CMK (cell line): ENCODE results near the gene TRAP1.

Experiments used
- DNase-seq: peaks from one replicate; pipeline ENCODE4 v3.0.0-alpha.2; 2010; ENCODE audit warnings: low read depth

TRAP1 gene

DNA sequence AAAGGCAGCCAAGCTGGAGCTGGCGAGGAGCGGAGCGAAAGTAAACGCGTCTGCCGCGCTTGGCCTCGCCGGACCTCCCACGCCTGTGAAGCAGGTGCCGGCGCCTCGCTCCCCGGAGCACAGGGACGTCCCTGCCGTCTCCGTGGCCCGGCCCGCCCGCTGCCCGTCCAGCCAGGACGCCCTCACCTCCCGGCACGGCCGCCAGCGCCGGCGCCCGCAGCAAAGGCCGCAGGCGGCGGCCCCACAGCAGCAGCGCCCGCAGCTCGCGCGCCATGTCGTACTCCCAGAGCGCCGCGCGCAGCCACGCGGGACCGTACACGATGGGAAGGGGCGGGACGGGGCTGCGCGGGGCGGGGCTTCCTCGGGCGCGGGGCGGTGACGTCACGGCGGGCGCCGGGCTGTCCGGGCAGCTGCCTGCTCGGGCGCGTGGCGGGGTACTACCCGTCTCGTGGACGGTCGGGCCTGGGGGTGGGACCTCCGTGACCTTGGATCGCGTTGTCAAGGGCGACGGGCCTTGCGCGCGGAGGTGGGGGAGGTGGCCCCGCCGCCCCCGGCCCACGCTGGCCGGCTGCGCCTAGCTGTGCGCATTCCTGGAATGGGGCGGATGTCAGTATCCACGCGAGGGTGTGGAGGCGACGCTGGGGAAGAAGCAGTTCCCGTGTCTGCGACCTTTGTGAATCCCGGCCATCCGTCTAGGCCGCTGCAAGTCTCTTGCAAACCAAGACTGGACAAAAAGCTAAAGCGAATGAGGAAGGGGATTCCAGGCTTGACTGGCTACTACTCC lies at the start of gene TRAP1:
TRAP1 (minus strand) TSS at position 290 of the 784 bp plus-strand sequence; CDS start at position 274, 16 bp downstream.
- peak; percentile 81 for DNase-seq

DNA sequence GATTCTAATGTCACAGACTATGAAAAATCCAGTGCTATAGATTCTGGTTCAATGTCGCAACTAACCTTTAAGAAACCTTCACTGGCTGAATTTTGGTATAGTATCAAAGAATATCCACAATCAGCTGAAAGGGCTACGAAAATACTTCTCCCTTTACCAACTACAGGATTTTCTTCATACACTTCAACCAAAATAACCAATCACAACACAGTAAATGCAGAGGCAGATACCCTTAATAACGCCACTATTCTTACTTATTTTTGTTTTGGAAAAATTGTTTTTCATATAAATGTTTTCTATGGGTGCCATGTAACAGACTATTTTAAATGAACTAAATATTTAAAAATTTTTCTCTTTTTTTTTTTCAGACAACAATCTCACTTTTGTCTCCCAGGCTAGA lies 48.9 kb upstream of the TRAP1 start:
- DNase-seq: no peak

- DNase-seq: no peak
These were observed 47.1 kb upstream of the TRAP1 start for GRCh38 chr16:3764409-3764808.

DNA sequence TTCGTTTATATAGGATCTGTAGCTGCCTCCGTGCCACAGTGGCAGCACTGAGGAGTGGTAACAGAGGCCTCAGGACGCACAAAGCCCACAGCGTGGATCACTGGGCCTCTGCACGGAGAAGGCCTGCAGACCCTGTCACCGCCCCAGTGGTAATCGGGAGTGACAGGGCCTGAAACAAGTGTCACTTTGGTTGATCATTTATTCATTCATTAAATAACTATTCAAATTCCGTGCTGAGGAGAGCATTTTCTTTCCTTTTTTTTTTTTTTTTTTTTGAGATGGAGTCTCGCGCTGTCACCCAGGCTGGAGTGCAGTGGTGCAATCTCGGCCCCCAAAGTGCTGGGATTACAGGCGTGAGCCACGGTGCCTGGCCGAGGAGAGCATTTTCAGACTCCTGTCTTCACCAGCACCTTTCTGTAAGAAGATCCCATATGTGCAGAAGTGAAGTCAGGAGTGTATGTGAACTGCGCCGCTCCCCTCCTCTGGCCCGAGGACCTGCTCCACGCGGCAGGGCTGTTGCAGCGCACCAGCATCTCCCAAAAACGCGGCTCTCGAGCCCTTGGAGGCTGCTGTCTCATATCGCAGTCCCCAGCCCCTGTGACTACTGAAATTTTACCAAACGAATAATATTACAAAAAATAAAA lies 44.9 kb upstream of the TRAP1 start:
- DNase-seq: no peak

DNA sequence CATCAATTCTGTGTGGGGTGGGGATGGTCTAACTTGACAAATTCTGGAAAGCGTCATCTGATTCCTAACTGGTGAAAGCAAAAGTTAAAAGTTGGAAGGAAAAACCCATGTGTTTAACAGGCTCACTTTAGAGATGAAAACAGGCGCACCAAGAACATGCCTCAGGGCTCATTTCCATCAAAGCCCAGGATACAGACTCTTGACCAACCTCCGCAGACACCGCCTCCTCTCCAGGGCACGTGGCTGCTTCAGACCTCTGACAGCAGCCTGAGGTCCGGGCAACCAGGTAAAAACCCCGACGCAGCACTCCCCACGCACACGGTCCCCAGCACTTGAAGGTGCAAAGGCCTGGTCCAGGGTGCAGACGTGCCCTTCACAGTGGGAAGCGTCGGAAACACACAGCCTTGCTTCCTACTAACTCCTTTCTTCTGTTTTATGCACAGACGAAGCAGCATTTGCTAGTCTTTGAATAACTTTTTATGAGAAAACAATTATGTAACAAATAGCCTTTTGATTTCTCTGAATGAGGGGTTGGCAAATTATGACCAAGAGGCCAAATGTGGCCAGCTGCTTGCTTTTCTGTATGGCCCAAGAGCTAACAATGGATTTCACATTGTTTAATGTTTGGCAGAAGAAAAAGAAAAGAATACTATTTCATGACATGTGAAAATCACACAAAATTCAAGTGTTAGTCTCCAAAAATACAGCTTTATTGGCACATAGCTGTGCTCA lies 44.2 kb upstream of the TRAP1 start:
- DNase-seq: no peak

- DNase-seq: no peak
These were observed 43.2 kb upstream of the TRAP1 start for GRCh38 chr16:3760518-3760917.

DNA sequence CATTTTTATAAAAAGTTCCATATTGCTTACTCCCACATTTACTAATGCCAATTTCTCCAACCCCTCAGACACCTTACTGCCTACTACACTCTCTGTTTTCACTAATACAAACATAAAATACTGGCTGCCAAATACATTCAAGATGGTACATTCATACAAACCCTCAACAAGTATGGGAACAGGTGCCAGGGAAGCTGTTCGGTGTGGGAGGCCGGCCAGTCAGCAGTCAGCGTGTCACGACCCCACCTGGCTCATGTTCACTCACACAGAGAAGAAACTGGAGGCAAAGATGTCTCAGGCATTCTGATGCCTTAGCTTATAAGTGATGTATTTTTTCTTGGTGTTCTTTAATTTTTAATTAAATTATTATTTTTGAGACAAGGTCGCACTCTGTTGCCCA lies 42.4 kb upstream of the TRAP1 start:
- DNase-seq: no peak

DNA sequence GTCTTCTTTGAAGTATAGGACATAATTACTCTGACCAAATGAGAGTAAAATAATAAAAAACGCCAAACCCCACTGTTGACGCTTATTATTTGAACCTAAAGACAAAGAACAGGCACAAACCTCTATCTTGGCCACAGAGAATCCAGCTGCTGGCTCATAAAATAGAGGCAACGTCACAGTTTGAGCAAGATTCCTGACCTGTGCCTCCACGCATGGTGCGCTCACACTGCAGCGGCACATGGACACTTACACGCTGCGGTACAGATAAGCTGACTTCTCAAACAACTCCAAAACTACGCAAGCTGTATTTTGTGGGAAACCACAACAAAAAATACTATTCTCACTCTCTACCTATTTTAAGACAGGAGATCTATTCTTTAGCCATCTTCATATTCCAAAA lies 38.8 kb upstream of the TRAP1 start:
- no peak for DNase-seq

- no peak for DNase-seq
These were observed 37.9 kb upstream of the TRAP1 start for GRCh38 chr16:3755249-3755648.

GRCh38 chr16:3754772-3755171 lies 37.4 kb upstream of the TRAP1 start:
- DNase-seq: no peak

DNA sequence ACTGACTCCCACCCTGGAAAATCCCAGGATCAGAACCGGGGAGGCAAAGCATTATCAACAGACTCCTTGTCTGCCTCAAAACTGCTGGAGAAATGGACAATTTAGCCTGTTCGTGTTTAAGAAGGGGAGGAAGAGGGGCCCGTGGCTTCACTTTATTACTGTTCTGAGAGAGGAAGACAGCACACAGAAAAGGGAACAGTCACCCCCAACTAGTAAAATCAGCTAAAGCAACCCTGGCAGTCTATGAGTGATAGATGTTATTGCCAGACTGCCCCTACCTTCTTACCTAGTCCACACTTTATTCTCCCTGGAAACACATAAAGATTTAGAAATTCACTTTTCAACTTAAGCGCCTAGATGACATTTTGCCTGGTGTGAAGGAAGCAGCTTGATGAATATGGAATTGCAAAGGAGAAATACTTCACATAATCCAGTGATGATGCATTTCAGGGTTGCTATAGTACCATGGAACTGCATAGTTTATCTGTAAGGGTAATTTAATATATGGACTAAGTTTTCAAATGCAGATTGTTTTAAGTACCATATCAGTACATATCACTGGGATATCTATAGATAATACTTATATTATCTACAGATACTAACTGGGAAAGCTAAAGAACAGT lies 36.9 kb upstream of the TRAP1 start:
- no peak for DNase-seq

GRCh38 chr16:3752984-3753383 lies 35.7 kb upstream of the TRAP1 start:
- DNase-seq: no peak

DNA sequence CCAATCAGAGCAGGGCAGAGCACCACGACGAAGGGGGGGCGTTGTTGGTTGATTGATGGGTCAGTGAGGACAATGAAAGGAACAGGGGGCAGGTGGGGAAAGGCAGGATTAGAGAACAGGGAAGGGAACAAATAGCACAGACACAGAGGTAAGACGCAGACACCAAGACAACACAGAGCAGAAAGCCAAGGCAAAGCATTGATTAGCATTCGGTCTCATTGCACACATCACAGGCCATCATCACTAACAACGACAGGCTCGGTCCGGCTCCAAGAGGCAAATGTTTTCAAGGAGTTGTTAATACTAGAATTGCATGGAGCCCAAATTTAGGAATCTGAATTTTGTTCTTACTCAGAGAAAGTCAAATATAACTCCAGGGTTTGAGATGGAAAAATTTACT lies 34.6 kb upstream of the TRAP1 start:
- DNase-seq: no peak

DNA sequence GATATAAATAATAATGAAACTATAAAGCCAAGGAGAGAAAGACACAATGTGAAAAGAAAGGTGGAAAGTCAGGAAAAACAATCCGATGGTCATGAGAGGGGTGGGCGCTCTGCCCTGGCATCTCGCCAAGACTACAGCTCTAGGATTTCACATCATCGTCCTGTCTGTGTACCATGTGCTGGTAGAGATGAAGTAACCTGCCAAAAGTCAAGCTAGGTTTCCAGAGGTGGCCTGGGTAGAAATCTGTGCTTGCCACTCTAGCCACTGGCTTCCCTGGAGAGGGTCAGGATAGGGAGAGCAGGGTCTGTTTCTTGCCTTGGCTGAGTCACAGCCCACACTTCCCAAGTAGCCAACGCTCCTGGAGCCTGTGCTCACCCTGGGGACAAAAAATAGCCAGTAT lies 31.0 kb upstream of the TRAP1 start:
- DNase-seq: no peak

- DNase-seq: no peak
These were observed 28.5 kb upstream of the TRAP1 start for GRCh38 chr16:3745751-3746355.

DNA sequence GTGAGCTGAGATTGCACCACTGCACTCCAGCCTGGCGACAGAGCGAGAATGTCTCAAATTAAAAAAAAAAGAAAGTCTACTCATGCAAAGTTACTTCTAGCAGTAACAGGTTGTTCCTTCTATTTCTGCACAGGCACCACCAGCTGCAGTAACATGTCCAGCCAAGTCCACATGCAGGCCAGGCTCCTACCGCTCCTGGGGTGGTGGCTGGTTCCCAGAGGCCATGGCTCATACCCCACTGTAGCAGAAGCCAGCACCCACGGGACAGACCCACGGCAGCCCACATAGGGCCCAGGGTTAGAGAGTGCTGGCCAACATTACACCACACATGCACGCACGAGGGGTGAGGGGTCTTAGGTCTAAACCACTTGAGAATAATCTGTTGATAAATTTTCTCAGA lies 26.7 kb upstream of the TRAP1 start:
- no peak for DNase-seq

DNA sequence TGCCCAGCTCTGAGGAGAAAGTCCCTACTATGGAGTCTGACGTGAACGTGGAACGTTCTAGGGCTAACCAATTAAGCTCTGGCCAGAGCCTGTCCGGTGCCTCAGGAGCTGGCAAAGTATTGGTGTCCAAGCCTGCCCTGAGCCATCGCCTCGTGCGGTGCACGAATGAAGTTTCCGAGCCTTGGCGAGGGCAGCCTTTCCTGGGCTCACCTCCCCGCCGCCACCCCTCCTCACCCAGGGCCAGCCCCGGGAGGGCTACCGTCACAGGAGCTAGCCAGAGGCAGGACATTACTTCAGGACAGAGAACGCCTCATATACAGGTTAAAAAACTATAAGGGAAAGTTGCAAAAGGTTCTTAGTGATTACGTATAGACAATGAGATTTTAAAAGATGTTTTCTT lies 23.6 kb upstream of the TRAP1 start:
- DNase-seq: no peak

- no peak for DNase-seq
These were observed 22.9 kb upstream of the TRAP1 start for GRCh38 chr16:3740186-3740585.

DNA sequence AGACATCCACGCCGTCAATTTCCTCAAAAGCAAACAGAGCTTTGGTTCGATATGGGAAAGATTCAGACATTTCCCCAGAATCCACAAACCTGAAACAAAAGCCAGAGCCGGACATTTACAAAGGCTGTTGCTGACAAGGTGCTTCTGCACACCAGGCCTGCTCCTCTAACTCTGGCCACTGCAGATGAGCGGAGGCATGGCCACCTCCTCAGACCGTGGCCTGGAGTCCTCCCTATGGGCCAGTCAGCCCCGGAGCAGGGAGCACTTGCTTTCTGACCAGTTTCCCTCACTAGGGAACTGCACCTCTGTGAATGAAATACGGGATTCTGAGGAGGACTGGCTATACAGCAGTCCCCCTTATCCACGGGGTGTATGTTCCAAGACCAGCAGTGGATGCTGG lies 22.3 kb upstream of the TRAP1 start:
- no peak for DNase-seq

GRCh38 chr16:3738541-3738940 lies 21.2 kb upstream of the TRAP1 start:
- DNase-seq: no peak

- DNase-seq: no peak
These were observed 20.8 kb upstream of the TRAP1 start for GRCh38 chr16:3738128-3738527.

GRCh38 chr16:3737181-3737580 lies 19.9 kb upstream of the TRAP1 start:
- DNase-seq: no peak
